Panc1 (cell line): ENCODE results near the gene MAML1. TPM values are rescaled to one million over a fixed set of nuclear protein-coding genes. Genes with fewer than 3 reads are reported as not detected.

Experiments used
- ATAC-seq: fragments of 200-7000 bp; cut with Tn5 transposase; 2 replicates; pipeline ENCODE4 v1.9.1; 2020; ENCODE audit warnings: mild to moderate bottlenecking, moderate library complexity
- BruUV-seq: library from RNA; stranded (reverse); fragments of 400-500 nt; replicated peaks from 2 replicates; lab custom pipeline; 2021; lab: Mats Ljungman, UMichigan
- CTCF ChIA-PET: fragments of 300-600 bp; sonication (Branson Sonifier 250); formaldehyde crosslinking; loops from one replicate; lab custom pipeline; 2022; ENCODE audit warnings: antibody characterized with exemption; lab: Charles Lee
- POLR2A ChIA-PET: fragments of 300-600 bp; sonication (Branson Sonifier 250); formaldehyde crosslinking; loops from one replicate; lab custom pipeline; 2022; ENCODE audit warnings: antibody characterized with exemption; lab: Charles Lee
- DNase-seq: peaks from one replicate; pipeline ENCODE4 v3.0.0-alpha.2; 2010; ENCODE audit warnings: low read depth, low spot score
- H3K27ac ChIP-seq: 2 replicates; pipeline ENCODE4 v1.5.1; 2011; ENCODE audit warnings: mild to moderate bottlenecking, low read length, inconsistent platforms
- H3K27me3 ChIP-seq: fragments of 200-500 bp; sonication (Bioruptor generic); 2 replicates; pipeline ENCODE4 v1.6.0; 2014; ENCODE audit warnings: low read length, inconsistent platforms; ENCODE audit not compliant: control insufficient read depth, insufficient read depth
- H3K36me3 ChIP-seq: fragments of 200-500 bp; sonication (Bioruptor generic); 2 replicates; pipeline ENCODE4 v1.5.1; 2014; ENCODE audit warnings: inconsistent platforms, mild to moderate bottlenecking, low read length, moderate library complexity; ENCODE audit not compliant: control insufficient read depth, insufficient read depth
- H3K4me1 ChIP-seq: 2 replicates; pipeline ENCODE4 v1.5.1; 2011; ENCODE audit warnings: inconsistent platforms, mild to moderate bottlenecking, low read length, moderate library complexity; ENCODE audit not compliant: control insufficient read depth, insufficient read depth
- H3K4me3 ChIP-seq, 2 experiments: 2 replicates each; pipeline ENCODE4 v1.5.1; 2011 to 2012; ENCODE audit warnings: low read depth in 2 of 2, low read length in 2 of 2, mild to moderate bottlenecking in 2 of 2, inconsistent platforms in 1 of 2, moderate library complexity in 1 of 2
- H3K9me3 ChIP-seq: fragments of 200-500 bp; sonication (Bioruptor generic); 2 replicates; pipeline ENCODE4 v1.5.1; 2014; ENCODE audit warnings: low read depth, mild to moderate bottlenecking, inconsistent platforms, low read length, moderate library complexity; ENCODE audit not compliant: control insufficient read depth, insufficient read depth
- CTCF ChIP-seq: fragments of 450-650 bp; IDR thresholded peaks from 2 replicates; pipeline ENCODE4 v1.5.1; 2017; ENCODE audit warnings: mild to moderate bottlenecking
- POLR2AphosphoS5 ChIP-seq: IDR thresholded peaks from 2 replicates; pipeline ENCODE4 v1.6.1; 2012; ENCODE audit warnings: mild to moderate bottlenecking, low read depth, low read length, moderate library complexity
- REST ChIP-seq, 2 experiments: IDR thresholded peaks; 2 replicates each; pipeline ENCODE4 v1.6.1; 2011 to 2012; ENCODE audit warnings: low read depth in 2 of 2, control low read depth in 1 of 2, low read length in 1 of 2, mild to moderate bottlenecking in 1 of 2, moderate library complexity in 1 of 2; ENCODE audit not compliant: insufficient read depth in 1 of 2
- SIN3A ChIP-seq: IDR thresholded peaks from 2 replicates; pipeline ENCODE4 v1.6.1; 2012; ENCODE audit warnings: low read depth, mild to moderate bottlenecking, low read length, moderate library complexity, borderline replicate concordance; ENCODE audit not compliant: insufficient read depth
- TCF7L2 ChIP-seq: IDR thresholded peaks from 2 replicates; pipeline ENCODE4 v1.6.1; 2011; ENCODE audit warnings: mild to moderate bottlenecking, low read depth, low read length, inconsistent platforms
- in situ Hi-C: cut with HindIII; loops from 2 replicates; pipeline ENCODE4 v1.10.0; 2016; ENCODE audit warnings: low sequenced_read_pairs, low pct_unique_long_range_greater_than_20kb
- intact Hi-C: fragments of 100-400 bp; cut with micrococcal nuclease; formaldehyde crosslinking; loops from one replicate; pipeline ENCODE4 v1.10.0; 2022; ENCODE audit not compliant: unreplicated experiment
- total RNA-seq: library from RNA; stranded (reverse); gene quantifications from one replicate; pipeline ENCODE4 v1.2.1, GENCODE V29; 2021; ENCODE audit not compliant: unreplicated experiment

The MAML1 gene
- total RNA-seq, 1 experiment from 2014 or later: 31.3 TPM

- intact Hi-C loops: no loop called here
- Histone ChIP-seq H3K4me3 (no peak overlapping the region), H3K27ac (no peak overlapping the region), H3K9me3 (no peaks in the 10 kb centered on the region), H3K27me3 (no peaks in the 10 kb centered on the region), H3K36me3 (peaks cover 70% of the 10 kb centered on the region), H3K4me1 (0 out of 2 replicates have a peak, but pooled peaks cover 3% of the 10 kb centered on the region)
- BruUV-seq: no TSS peak
- CTCF ChIA-PET: no interaction called here
- in situ Hi-C loops: no loop called here
- POLR2A ChIA-PET: no interaction called here
- no peak for ATAC-seq
- TF ChIP-seq CTCF (no peak), TCF7L2 (no peak), POLR2AphosphoS5 (no peak), REST (IDR thresholded peaks at IDR 0.05; ENCODE audit: insufficient read depth in 1 of 2, low read depth in 2 of 2, low read length in 1 of 2) (no peak), SIN3A (no peak)
- no peak for DNase-seq
These were observed 8.5 kb upstream of the MAML1 start for GRCh38 chr5:179724163-179724562.

GRCh38 chr5:179727106-179727505, 5.5 kb upstream of the MAML1 start:
- CTCF ChIA-PET: no interaction called here
- Histone ChIP-seq H3K4me3 (no peak overlapping the region), H3K4me1 (peaks cover 17% of the 10 kb centered on the region), H3K9me3 (no peaks in the 10 kb centered on the region), H3K36me3 (peaks cover 66% of the 10 kb centered on the region), H3K27ac (no peak overlapping the region), H3K27me3 (no peaks in the 10 kb centered on the region)
- TF ChIP-seq REST (IDR thresholded peaks at IDR 0.05; ENCODE audit: insufficient read depth in 1 of 2, low read depth in 2 of 2, low read length in 1 of 2) (no peak), TCF7L2 (no peak), CTCF (no peak), POLR2AphosphoS5 (no peak), SIN3A (no peak)
- intact Hi-C loops (no loop called here), in situ Hi-C loops (no loop called here)
- BruUV-seq: no TSS peak
- DNase-seq: no peak
- POLR2A ChIA-PET: no interaction called here
- ATAC-seq: no peak
